Measurements from ENCODE around the gene ZNF729. TPM values are rescaled to one million over a fixed set of nuclear protein-coding genes. Genes with fewer than 3 reads are reported as not detected.
"Not testable (repeated sequence)": the region's sequence is repeated elsewhere in the genome, so short reads cannot be mapped to it uniquely, and the experiment has no call there.

The ZNF729 gene
- total RNA-seq, 1 experiment from 2014 or later = not detected

GRCh38 chr19:22263121-22263520, 23.1 kb upstream of the ZNF729 start:
- H3K36me3 ChIP-seq (ENCODE audit: control insufficient read depth, insufficient read depth, low read length) = no peaks in the 10 kb centered on the region
- POLR2A ChIA-PET = no interaction called here
- Mint-ChIP-seq H3K27ac (ENCODE audit: unreplicated experiment) (no peak overlapping the region), H3K4me1 (ENCODE audit: low read depth, unreplicated experiment) (no peaks in the 10 kb centered on the region), H3K36me3 (ENCODE audit: insufficient read depth, unreplicated experiment) (no peaks in the 10 kb centered on the region), H3K9me3 (ENCODE audit: unreplicated experiment) (peaks cover 35% of the 10 kb centered on the region), H3K27me3 (ENCODE audit: insufficient read depth, unreplicated experiment) (no peaks in the 10 kb centered on the region), H3K4me3 (ENCODE audit: unreplicated experiment) (no peak overlapping the region)
- no peak for TF ChIP-seq CTCF (IDR thresholded peaks at IDR 0.05; ENCODE audit: insufficient read depth in 1 of 2, low read depth in 1 of 2, low read length in 1 of 2, severe bottlenecking in 1 of 2, unreplicated experiment in 1 of 2)
- intact Hi-C loops (cut with micrococcal nuclease; ENCODE audit: unreplicated experiment) = no loop called here
- no peaks in the 10 kb centered on the region for H3K9me3 ChIP-seq
- H3K27me3 ChIP-seq (replicated peaks; ENCODE audit: control insufficient read depth, insufficient read depth, low read length) = no peaks in the 10 kb centered on the region
- no peak overlapping the region for H3K4me3 ChIP-seq (ENCODE audit: low read depth, low read length)
- CTCF ChIA-PET = no interaction called here
- DNase-seq = no peak
- no peaks in the 10 kb centered on the region for H3K4me1 ChIP-seq
- BruUV-seq (replicated peaks) = no TSS peak

- H3K4me3 ChIP-seq (ENCODE audit: low read depth, low read length); H3K4me1 ChIP-seq; H3K27me3 Mint-ChIP-seq (ENCODE audit: insufficient read depth, unreplicated experiment); H3K27ac Mint-ChIP-seq (ENCODE audit: unreplicated experiment); H3K36me3 ChIP-seq (ENCODE audit: control insufficient read depth, insufficient read depth, low read length); H3K4me3 Mint-ChIP-seq (ENCODE audit: unreplicated experiment); CTCF ChIA-PET; POLR2A ChIA-PET; H3K36me3 Mint-ChIP-seq (ENCODE audit: insufficient read depth, unreplicated experiment); H3K9me3 ChIP-seq; DNase-seq; H3K4me1 Mint-ChIP-seq (ENCODE audit: low read depth, unreplicated experiment); BruUV-seq (replicated peaks); intact Hi-C loops (cut with micrococcal nuclease; ENCODE audit: unreplicated experiment); H3K27me3 ChIP-seq (replicated peaks; ENCODE audit: control insufficient read depth, insufficient read depth, low read length): not testable (repeated sequence)
- H3K9me3 Mint-ChIP-seq (ENCODE audit: unreplicated experiment) = peaks cover 18% of the 10 kb centered on the region
These were observed 35.3 kb downstream of the ZNF729 start for GRCh38 chr19:22321554-22321953.

- CTCF ChIA-PET = no interaction called here
- Mint-ChIP-seq H3K4me3 (ENCODE audit: unreplicated experiment) (no peak overlapping the region), H3K27ac (ENCODE audit: unreplicated experiment) (no peak overlapping the region), H3K4me1 (ENCODE audit: low read depth, unreplicated experiment) (no peaks in the 10 kb centered on the region), H3K9me3 (ENCODE audit: unreplicated experiment) (peaks cover 46% of the 10 kb centered on the region), H3K36me3 (ENCODE audit: insufficient read depth, unreplicated experiment) (no peaks in the 10 kb centered on the region), H3K27me3 (ENCODE audit: insufficient read depth, unreplicated experiment) (no peaks in the 10 kb centered on the region)
- DNase-seq = no peak
- no peaks in the 10 kb centered on the region for H3K4me1 ChIP-seq
- no peaks in the 10 kb centered on the region for H3K27me3 ChIP-seq (replicated peaks; ENCODE audit: control insufficient read depth, insufficient read depth, low read length)
- no peak for TF ChIP-seq CTCF (IDR thresholded peaks at IDR 0.05; ENCODE audit: insufficient read depth in 1 of 2, low read depth in 1 of 2, low read length in 1 of 2, severe bottlenecking in 1 of 2, unreplicated experiment in 1 of 2)
- intact Hi-C loops (cut with micrococcal nuclease; ENCODE audit: unreplicated experiment) = no loop called here
- POLR2A ChIA-PET = no interaction called here
- no peaks in the 10 kb centered on the region for H3K36me3 ChIP-seq (ENCODE audit: control insufficient read depth, insufficient read depth, low read length)
- no peak overlapping the region for H3K4me3 ChIP-seq (ENCODE audit: low read depth, low read length)
- no TSS peak for BruUV-seq (replicated peaks)
- no peaks in the 10 kb centered on the region for H3K9me3 ChIP-seq
These were observed 40.0 kb downstream of the ZNF729 start for GRCh38 chr19:22326219-22326618.

DNA sequence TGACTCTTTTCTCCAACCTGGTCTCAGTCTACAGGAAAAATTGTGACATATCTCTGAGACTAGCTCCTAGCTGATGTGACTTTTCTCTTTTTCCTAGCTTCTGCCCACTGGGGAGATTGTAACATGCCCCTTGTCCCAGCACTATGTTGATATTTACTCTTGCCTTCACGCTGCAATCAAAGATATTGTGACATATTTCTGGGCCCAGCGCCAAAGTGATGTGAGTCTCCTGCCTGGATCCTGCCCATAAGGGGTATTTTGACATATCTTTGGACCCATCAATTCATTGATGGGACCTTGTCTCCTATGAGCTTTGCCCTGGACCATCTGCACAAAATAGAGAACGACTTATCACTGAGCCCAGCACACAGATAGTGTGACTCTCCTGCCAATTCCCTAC, 41.1 kb downstream of the ZNF729 start:
- H3K4me3 ChIP-seq (ENCODE audit: low read depth, low read length) = no peak overlapping the region
- no peaks in the 10 kb centered on the region for H3K4me1 ChIP-seq
- BruUV-seq (replicated peaks) = no TSS peak
- Mint-ChIP-seq H3K27ac (ENCODE audit: unreplicated experiment) (no peak overlapping the region), H3K27me3 (ENCODE audit: insufficient read depth, unreplicated experiment) (no peaks in the 10 kb centered on the region), H3K36me3 (ENCODE audit: insufficient read depth, unreplicated experiment) (no peaks in the 10 kb centered on the region), H3K4me1 (ENCODE audit: low read depth, unreplicated experiment) (no peaks in the 10 kb centered on the region), H3K4me3 (ENCODE audit: unreplicated experiment) (no peak overlapping the region), H3K9me3 (ENCODE audit: unreplicated experiment) (peaks cover 46% of the 10 kb centered on the region)
- H3K36me3 ChIP-seq (ENCODE audit: control insufficient read depth, insufficient read depth, low read length) = no peaks in the 10 kb centered on the region
- CTCF ChIA-PET = no interaction called here
- H3K27me3 ChIP-seq (replicated peaks; ENCODE audit: control insufficient read depth, insufficient read depth, low read length) = no peaks in the 10 kb centered on the region
- POLR2A ChIA-PET = no interaction called here
- TF ChIP-seq CTCF (IDR thresholded peaks at IDR 0.05; ENCODE audit: insufficient read depth in 1 of 2, low read depth in 1 of 2, low read length in 1 of 2, severe bottlenecking in 1 of 2, unreplicated experiment in 1 of 2) = no peak
- intact Hi-C loops (cut with micrococcal nuclease; ENCODE audit: unreplicated experiment) = no loop called here
- DNase-seq = no peak
- H3K9me3 ChIP-seq = no peaks in the 10 kb centered on the region

Measured in Caco-2 (cell line).